ENCODE data around the gene NDFIP2.

DNA sequence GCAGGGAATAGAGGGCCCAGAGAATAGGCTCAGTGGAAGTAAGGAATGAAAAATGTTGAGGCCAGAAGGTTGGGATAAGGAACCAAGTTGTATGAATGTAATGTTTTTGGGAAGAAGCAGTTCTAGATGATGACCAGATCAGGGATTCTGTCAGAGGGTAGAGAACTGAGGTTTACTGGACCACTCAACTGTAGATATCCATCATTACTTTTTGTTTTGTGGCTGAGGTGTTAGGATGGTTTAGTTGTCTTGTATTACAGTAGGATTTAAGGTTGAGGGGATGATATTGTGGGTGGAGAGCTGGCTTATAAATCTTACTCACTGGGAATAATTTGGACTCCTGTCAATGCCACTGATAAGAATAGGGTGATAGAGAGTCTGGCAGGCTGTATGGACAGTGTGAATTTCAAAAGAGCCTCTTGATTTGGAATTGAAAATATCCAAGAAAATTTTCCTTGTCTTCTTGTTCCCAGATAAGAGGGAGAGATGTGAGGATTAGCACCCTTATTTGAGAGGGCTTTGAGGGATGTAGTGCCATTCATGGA lies 22.6 kb downstream of the NDFIP2 start:
- TF ChIP-seq CTCF (conservative IDR thresholded peaks at IDR 0.05; ENCODE audit: low read length) = no peak
- no peak for TF ChIP-seq EZH2phosphoT487 (IDR thresholded peaks at IDR 0.05; ENCODE audit: borderline replicate concordance)

Data from Loucy (cell line).